Psoas muscle (tissue), 8 donors: ENCODE results near the gene PRSS33. TPM values are rescaled to one million over a fixed set of nuclear protein-coding genes. Genes with fewer than 3 reads are reported as not detected.

Experiments
- ATAC-seq, 4 donors: fragments of 200-7000 bp; cut with Tn5 transposase; one replicate each; pipeline ENCODE4 v1.9.1; 2020; ENCODE audit warnings: moderate library complexity in 3 of 4, mild to moderate bottlenecking in 2 of 4
- DNase-seq, 2 donors: peaks; one replicate each; pipeline ENCODE4 v3.0.0-alpha.2; 2020
- H3K27ac ChIP-seq: fragments of 200-600 bp; one replicate; pipeline ENCODE4 v1.8.0; 2022
- H3K27me3 ChIP-seq, 3 donors: fragments of 200-600 bp in 1 of 3; one replicate each; pipeline versions ENCODE4 v1.6.1 to v1.8.0; 2013 to 2022; ENCODE audit warnings: low read length in 2 of 3, mild to moderate bottlenecking in 2 of 3, moderate library complexity in 1 of 3; ENCODE audit not compliant: insufficient read depth in 3 of 3
- H3K36me3 ChIP-seq, 2 donors: fragments of 200-600 bp in 1 of 2; one replicate each; pipeline versions ENCODE4 v1.6.1 to v1.8.0; 2013 to 2022; ENCODE audit warnings: low read depth in 1 of 2, mild to moderate bottlenecking in 1 of 2, moderate library complexity in 1 of 2; ENCODE audit not compliant: insufficient read depth in 1 of 2
- H3K4me1 ChIP-seq: fragments of 200-600 bp; one replicate; pipeline ENCODE4 v1.8.0; 2022
- H3K4me3 ChIP-seq: fragments of 200-600 bp; one replicate; pipeline ENCODE4 v1.8.0; 2022; ENCODE audit warnings: mild to moderate bottlenecking
- H3K9me3 ChIP-seq: fragments of 200-600 bp; one replicate; pipeline ENCODE4 v1.8.0; 2022
- CTCF ChIP-seq: fragments of 200-600 bp; IDR thresholded peaks from one replicate; pipeline ENCODE4 v1.8.0; 2022; ENCODE audit warnings: antibody characterized with exemption
- WGBS, 3 donors: extraction: QIAGEN DNeasy Blood & Tissue Kit; methylation state at CpG; one replicate each; pipeline versions ENCODE4 v1.1.6 to v1.1.7; 2013; 5-methylcytosine and 5-hydroxymethylcytosine counted together
- intact Hi-C, 2 donors: fragments of 100-400 bp; cut with DNase I; formaldehyde crosslinking; loops; one replicate each; pipeline versions ENCODE4 v1.11.0 to v1.14.2; 2022
- polyA plus RNA-seq, 3 donors: library from polyadenylated mRNA; stranded (reverse); fragments of 200-250 nt; gene quantifications; one replicate each; pipeline ENCODE4 v1.2.3, GENCODE V29; 2013
- total RNA-seq, 4 donors: library from RNA; stranded (reverse); fragmentation: NEBNext Ultra II Directional in 2 of 4; extraction: Animal tissue kit (Norgen Biotek cat#: 25700) in 2 of 4; gene quantifications; one replicate each; pipeline versions ENCODE4 v1.2.1 to v1.2.4, GENCODE V29; 2021 to 2023
- donor health status: healthy with polysubstance abuse.
- donor health status: DM: no; HTN: no; CAD: no; lungs with moderate emphysema.
- donor health status: Bipolar disorder and iron deficiency.
- donor health status: healthy.
- donor health status: DM: yes; HTN: yes; CAD: no.
- donor health status: DM: no; HTN: no; CAD: no.
- donor health status: DM: no; HTN: no; CAD: no.
- donor health status: DM: yes; HTN: yes; CAD: no.

PRSS33 gene
- total and polyA plus RNA-seq, 7 donors: not detected

GRCh38 chr16:2816751-2817339 lies 29.5 kb upstream of the PRSS33 start, which contains the start of gene PRSS21:
PRSS21 (plus strand) TSS chr16:2817237; CDS start chr16:2817269, 32 bp downstream.
- no peak within 1 kb of the TSS for H3K4me3 ChIP-seq
- no peak for ATAC-seq
- 62 to 69% (median 67%) methylated on average over 18 to 28 of the region's 28 CpGs for WGBS, 3 donors
- H3K36me3 ChIP-seq: no peaks in the 10 kb centered on the region
- no peak for TF ChIP-seq CTCF
- H3K4me1 ChIP-seq: peaks cover 4% of the 10 kb centered on the region
- intact Hi-C loops: no loop called here
- no peak within 1 kb of the TSS for H3K27ac ChIP-seq
- DNase-seq: no peak
- H3K9me3 ChIP-seq: no peaks in the 10 kb centered on the region
- peaks cover 0 to 12% (median 2%) of the 10 kb centered on the region in 3 donors for H3K27me3 ChIP-seq

DNA sequence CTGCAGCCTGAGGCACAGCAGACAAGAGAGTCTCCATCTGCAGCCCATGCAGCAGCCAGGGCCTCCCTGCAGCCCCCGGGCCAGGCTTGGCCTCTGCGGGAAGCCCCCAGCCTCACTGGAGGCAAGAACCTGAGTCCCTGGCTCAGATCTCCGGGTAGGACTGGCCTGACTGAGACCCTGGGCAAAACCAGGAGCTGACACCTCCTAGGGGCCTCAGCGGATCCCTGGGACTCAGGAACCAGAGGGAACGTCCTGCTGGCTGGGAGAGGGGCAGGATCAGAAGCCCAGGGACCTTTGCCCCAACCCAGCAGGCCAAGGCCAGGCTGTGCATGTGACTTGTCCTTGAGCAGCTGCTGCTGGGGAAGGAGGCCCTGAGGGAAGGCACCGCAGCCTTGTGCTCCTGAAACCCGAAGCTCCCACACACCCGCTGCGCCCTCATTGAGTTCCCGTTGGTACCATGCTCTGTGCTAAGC lies 28.0 kb upstream of the PRSS33 start:
- Histone ChIP-seq H3K4me1 (peaks cover 6% of the 10 kb centered on the region), H3K27me3 (peaks cover 0 to 12% (median 2%) of the 10 kb centered on the region in 3 donors), H3K36me3 (no peaks in the 10 kb centered on the region), H3K4me3 (no peak overlapping the region), H3K9me3 (no peaks in the 10 kb centered on the region), H3K27ac (no peak overlapping the region)
- WGBS, 3 donors: 62 to 70% (median 64%) methylated on average over 10 of the region's 10 CpGs
- ATAC-seq (no peak), DNase-seq (no peak)
- intact Hi-C loops: no loop called here
- TF ChIP-seq CTCF: no peak

DNA sequence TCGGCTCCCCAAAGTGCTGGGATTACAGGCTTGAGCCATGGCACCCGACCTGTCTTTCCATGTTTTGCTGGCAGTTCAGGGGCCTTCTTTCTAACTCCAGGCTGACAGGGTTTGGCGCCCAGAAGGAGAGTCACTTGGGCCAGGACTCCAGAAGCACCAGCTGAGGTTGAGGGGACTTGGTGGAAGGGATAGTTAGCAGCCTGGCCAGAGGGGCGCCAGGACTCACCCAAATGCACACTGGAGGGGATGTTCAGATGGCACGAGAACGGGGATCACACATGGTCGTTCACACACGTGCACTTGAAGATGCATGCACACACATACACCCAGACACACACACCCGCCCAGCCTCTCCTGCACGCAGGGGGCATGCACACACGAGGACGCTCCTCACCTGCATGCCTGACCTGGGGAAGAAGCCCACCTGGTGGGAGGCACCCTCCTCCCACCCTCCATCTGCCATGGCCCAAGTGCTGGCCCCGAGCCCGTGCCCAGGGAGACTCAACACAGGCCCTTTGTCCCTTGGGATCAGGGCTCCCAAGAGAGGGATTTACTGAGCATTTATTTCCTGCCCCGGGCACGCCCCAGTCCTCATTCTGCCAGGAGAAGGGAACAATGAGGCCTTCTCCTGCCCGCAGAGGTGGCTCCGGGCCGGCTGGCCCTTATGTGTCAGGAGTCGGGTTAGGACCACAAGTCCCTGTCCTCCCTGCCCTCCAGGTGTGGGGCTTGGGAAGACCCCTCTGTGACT lies 27.4 kb upstream of the PRSS33 start:
- Histone ChIP-seq H3K4me1 (peaks cover 6% of the 10 kb centered on the region), H3K9me3 (no peaks in the 10 kb centered on the region), H3K4me3 (no peak overlapping the region), H3K36me3 (no peaks in the 10 kb centered on the region), H3K27ac (no peak overlapping the region), H3K27me3 (peaks cover 0 to 12% (median 0%) of the 10 kb centered on the region in 3 donors)
- 66 to 77% (median 71%) methylated on average over 19 to 20 of the region's 20 CpGs for WGBS, 3 donors
- DNase-seq (no peak), ATAC-seq (no peak)
- no peak for TF ChIP-seq CTCF
- intact Hi-C loops: no loop called here

GRCh38 chr16:2813771-2814221 lies 26.4 kb upstream of the PRSS33 start:
- TF ChIP-seq CTCF: no peak
- H3K9me3 ChIP-seq: no peaks in the 10 kb centered on the region
- 45 to 49% (median 47%) methylated on average over 6 to 7 of the region's 7 CpGs for WGBS, 3 donors
- H3K36me3 ChIP-seq: no peaks in the 10 kb centered on the region
- no peak overlapping the region for H3K27ac ChIP-seq
- H3K27me3 ChIP-seq: peaks cover 0 to 12% (median 0%) of the 10 kb centered on the region in 3 donors
- no peak for DNase-seq
- peaks cover 6% of the 10 kb centered on the region for H3K4me1 ChIP-seq
- no peak for ATAC-seq
- no peak overlapping the region for H3K4me3 ChIP-seq
- intact Hi-C loops: no loop called here
